ENCODE results near the gene PAK3.

- TF ChIP-seq CTCF (IDR thresholded peaks at IDR 0.05) (no peak), POLR2A (IDR thresholded peaks at IDR 0.05) (no peak)
Measured at GRCh38 chrX:111216293-111216801, 120.4 kb downstream of the PAK3 start.

All from adrenal gland (tissue), 5 donors.